Measurements from ENCODE around the gene C4orf51. TPM values are rescaled to one million over a fixed set of nuclear protein-coding genes. Genes with fewer than 3 reads are reported as not detected.
"Not testable (repeated sequence)": the region's sequence is repeated elsewhere in the genome, so short reads cannot be mapped to it uniquely, and the experiment has no call there.

The C4orf51 gene
- total RNA-seq, 2 donors from 2014 or later = not detected

GRCh38 chr4:145691416-145691815 lies 11.5 kb downstream of the C4orf51 start:
- H3K27ac Mint-ChIP-seq; H3K9me3 Mint-ChIP-seq; ATAC-seq; H3K36me3 Mint-ChIP-seq; DNase-seq (ENCODE audit: low spot score in 2 of 2): not testable (repeated sequence)

- DNase-seq (ENCODE audit: low spot score in 2 of 2) (no peak), ATAC-seq (no peak)
- no peak overlapping the region for H3K27ac Mint-ChIP-seq
- H3K9me3 Mint-ChIP-seq = peaks cover 0 to 4% of the 10 kb centered on the region in 2 donors
- H3K36me3 Mint-ChIP-seq = no peaks in the 10 kb centered on the region
Measured at GRCh38 chr4:145694929-145695328, 15.0 kb downstream of the C4orf51 start.

- DNase-seq (ENCODE audit: low spot score in 2 of 2) (no peak), ATAC-seq (peak; percentile 46 to 82)
- H3K9me3 Mint-ChIP-seq = peaks cover 0 to 4% of the 10 kb centered on the region in 2 donors
- no peak overlapping the region for H3K27ac Mint-ChIP-seq
- no peaks in the 10 kb centered on the region for H3K36me3 Mint-ChIP-seq
Measured at GRCh38 chr4:145697332-145697731, 17.4 kb downstream of the C4orf51 start.

GRCh38 chr4:145698507-145698906 lies 18.6 kb downstream of the C4orf51 start:
- DNase-seq (ENCODE audit: low spot score in 2 of 2) (no peak), ATAC-seq (no peak)
- Mint-ChIP-seq H3K9me3 (peaks cover 0 to 4% of the 10 kb centered on the region in 2 donors), H3K36me3 (no peaks in the 10 kb centered on the region), H3K27ac (no peak overlapping the region)

- no peak for DNase-seq (ENCODE audit: low spot score in 2 of 2)
Measured at GRCh38 chr4:145703850-145704497, 24.0 kb downstream of the C4orf51 start.

GRCh38 chr4:145709336-145709735 lies 29.4 kb downstream of the C4orf51 start:
- Mint-ChIP-seq H3K36me3 (peaks cover 16 to 27% of the 10 kb centered on the region in 2 donors), H3K9me3 (peaks cover 26 to 28% of the 10 kb centered on the region in 2 donors), H3K27ac (no peak overlapping the region)
- DNase-seq (ENCODE audit: low spot score in 2 of 2) = no peak
- ATAC-seq = no peak

More at GRCh38 chr4:145703850-145704497, 24.0 kb downstream of the C4orf51 start:
- ATAC-seq = no peak
- Mint-ChIP-seq H3K9me3 (peaks cover 4 to 6% of the 10 kb centered on the region in 2 donors), H3K36me3 (peaks cover 5 to 6% of the 10 kb centered on the region in 2 donors), H3K27ac (no peak overlapping the region)

- Mint-ChIP-seq H3K9me3 (peaks cover 28 to 29% of the 10 kb centered on the region in 2 donors), H3K27ac (no peak overlapping the region), H3K36me3 (peaks cover 16 to 27% of the 10 kb centered on the region in 2 donors)
- DNase-seq (ENCODE audit: low spot score in 2 of 2) = peak in 1 of 2 donors; percentile 26
- ATAC-seq = peak; percentile 97 to 100
Measured at GRCh38 chr4:145709843-145710242, 29.9 kb downstream of the C4orf51 start.

GRCh38 chr4:145716200-145716599 lies 36.3 kb downstream of the C4orf51 start:
- Mint-ChIP-seq H3K9me3 (peaks cover 12 to 16% of the 10 kb centered on the region in 2 donors), H3K36me3 (peaks cover 6 to 12% of the 10 kb centered on the region in 2 donors), H3K27ac (no peak overlapping the region)
- ATAC-seq = no peak
- DNase-seq (ENCODE audit: low spot score in 2 of 2) = no peak

GRCh38 chr4:145716661-145717200 lies 36.8 kb downstream of the C4orf51 start:
- no peak for ATAC-seq
- DNase-seq (ENCODE audit: low spot score in 2 of 2) = no peak
- Mint-ChIP-seq H3K27ac (no peak overlapping the region), H3K9me3 (peaks cover 7 to 11% of the 10 kb centered on the region in 2 donors), H3K36me3 (peaks cover 5 to 6% of the 10 kb centered on the region in 2 donors)

GRCh38 chr4:145719752-145720624 lies 40.0 kb downstream of the C4orf51 start:
- peak in 1 of 2 donors; percentile 25 for DNase-seq (ENCODE audit: low spot score in 2 of 2)
- no peaks in the 10 kb centered on the region for H3K9me3 Mint-ChIP-seq
- ATAC-seq = peak; percentile 83 to 87
- H3K27ac Mint-ChIP-seq = peak overlapping the region in 1 of 2 donors; percentile 81
- H3K36me3 Mint-ChIP-seq = peaks cover 0 to 5% of the 10 kb centered on the region in 2 donors

- DNase-seq (ENCODE audit: low spot score in 2 of 2) (no peak), ATAC-seq (peak; percentile 47 to 53)
- H3K36me3 Mint-ChIP-seq = peaks cover 0 to 5% of the 10 kb centered on the region in 2 donors
- peak overlapping the region in 1 of 2 donors; percentile 81 for H3K27ac Mint-ChIP-seq
- H3K9me3 Mint-ChIP-seq = no peaks in the 10 kb centered on the region
Measured at GRCh38 chr4:145720656-145721055, 40.7 kb downstream of the C4orf51 start.

- H3K36me3 Mint-ChIP-seq = peaks cover 0 to 5% of the 10 kb centered on the region in 2 donors
- ATAC-seq (no peak), DNase-seq (ENCODE audit: low spot score in 2 of 2) (no peak)
- no peaks in the 10 kb centered on the region for H3K9me3 Mint-ChIP-seq
- H3K27ac Mint-ChIP-seq = no peak overlapping the region
Measured at GRCh38 chr4:145722561-145722960, 42.6 kb downstream of the C4orf51 start.

GRCh38 chr4:145723336-145723735 lies 43.4 kb downstream of the C4orf51 start:
- ATAC-seq (no peak), DNase-seq (ENCODE audit: low spot score in 2 of 2) (no peak)
- H3K9me3 Mint-ChIP-seq = no peaks in the 10 kb centered on the region
- peaks cover 0 to 5% of the 10 kb centered on the region in 2 donors for H3K36me3 Mint-ChIP-seq
- H3K27ac Mint-ChIP-seq = no peak overlapping the region

- H3K9me3 Mint-ChIP-seq = no peaks in the 10 kb centered on the region
- DNase-seq (ENCODE audit: low spot score in 2 of 2) = no peak
- H3K36me3 Mint-ChIP-seq = no peaks in the 10 kb centered on the region
- no peak for ATAC-seq
- H3K27ac Mint-ChIP-seq = no peak overlapping the region
Measured at GRCh38 chr4:145730026-145730425, 50.1 kb downstream of the C4orf51 start.

- no peak overlapping the region for H3K27ac Mint-ChIP-seq
- no peaks in the 10 kb centered on the region for H3K9me3 Mint-ChIP-seq
- ATAC-seq (no peak), DNase-seq (ENCODE audit: low spot score in 2 of 2) (no peak)
- no peaks in the 10 kb centered on the region for H3K36me3 Mint-ChIP-seq
Measured at GRCh38 chr4:145731028-145731427, 51.1 kb downstream of the C4orf51 start.

GRCh38 chr4:145732001-145732815 lies 52.3 kb downstream of the C4orf51 start:
- no peak for DNase-seq (ENCODE audit: low spot score in 2 of 2)

More at GRCh38 chr4:145732001-145732815, 52.3 kb downstream of the C4orf51 start:
- no peaks in the 10 kb centered on the region for H3K9me3 Mint-ChIP-seq
- H3K27ac Mint-ChIP-seq = peak overlapping the region in 1 of 2 donors; percentile 68
- no peaks in the 10 kb centered on the region for H3K36me3 Mint-ChIP-seq
- no peak for ATAC-seq
